SU-DHL-6 (cell line): Measurements from ENCODE around the gene MED8.

Experiments used
- H2AFZ ChIP-seq: fragments of 200-600 bp; sonication (generic); 2 replicates; pipeline ENCODE4 v1.6.1; 2014; ENCODE audit warnings: low read depth, mild to moderate bottlenecking, moderate library complexity, mixed read lengths, antibody characterized with exemption, low read length; ENCODE audit not compliant: severe bottlenecking
- H3F3A ChIP-seq: fragments of 200-600 bp; shearing (Covaris generic); 2 replicates; pipeline ENCODE4 v1.6.0; 2016; ENCODE audit warnings: antibody characterized with exemption, mild to moderate bottlenecking; ENCODE audit not compliant: insufficient read depth
- H3K27ac ChIP-seq: fragments of 200-600 bp; sonication (generic); 2 replicates; pipeline ENCODE4 v1.5.1; 2016; ENCODE audit warnings: low read depth, mild to moderate bottlenecking, low read length, moderate library complexity, mixed read lengths
- H3K27me3 ChIP-seq: fragments of 200-600 bp; sonication (generic), shearing (Covaris generic); 2 replicates; pipeline ENCODE4 v1.6.0; 2014; ENCODE audit warnings: mild to moderate bottlenecking, low read length
- H3K36me3 ChIP-seq: fragments of 200-600 bp; sonication (generic); 2 replicates; pipeline ENCODE4 v1.6.1; 2014; ENCODE audit warnings: mild to moderate bottlenecking, low read length, mixed read lengths
- H3K4me2 ChIP-seq: fragments of 300-600, 200-600 bp; shearing (Covaris generic), sonication (generic); 2 replicates; pipeline ENCODE4 v1.6.0; 2014; ENCODE audit warnings: low read length, low read depth, mild to moderate bottlenecking; ENCODE audit not compliant: poor library complexity, severe bottlenecking
- H3K4me3 ChIP-seq: fragments of 200-600 bp; sonication (generic); 2 replicates; pipeline ENCODE4 v1.5.1; 2014; ENCODE audit warnings: antibody characterized with exemption, low read length, mild to moderate bottlenecking, mixed read lengths; ENCODE audit not compliant: insufficient read depth, poor library complexity, severe bottlenecking
- H3K79me2 ChIP-seq: fragments of 200-600 bp; sonication (generic); 2 replicates; pipeline ENCODE4 v1.6.1; 2014; ENCODE audit warnings: mild to moderate bottlenecking, low read length, moderate library complexity; ENCODE audit not compliant: insufficient read depth
- H3K9ac ChIP-seq: fragments of 200-600 bp; sonication (generic); 2 replicates; pipeline ENCODE4 v1.7.0; 2014; ENCODE audit warnings: mild to moderate bottlenecking, low read length
- H3K9me2 ChIP-seq: fragments of 200-600 bp; sonication (generic); replicated peaks from 2 replicates; pipeline ENCODE4 v1.6.1; 2014; ENCODE audit warnings: low read length; ENCODE audit not compliant: insufficient read depth
- H3K9me3 ChIP-seq: fragments of 200-600 bp; sonication (generic); 2 replicates; pipeline ENCODE4 v1.6.1; 2014; ENCODE audit warnings: low read length, mixed read lengths; ENCODE audit not compliant: insufficient read depth
- H4K20me1 ChIP-seq: fragments of 200-600 bp; sonication (generic); 2 replicates; pipeline ENCODE4 v1.6.1; 2014; ENCODE audit warnings: low read depth, mild to moderate bottlenecking, antibody characterized with exemption, low read length, moderate library complexity, mixed read lengths
- EZH2phosphoT487 ChIP-seq: fragments of 200-600 bp; sonication (generic), shearing (Covaris generic); conservative IDR thresholded peaks from 2 replicates; pipeline ENCODE4 v1.6.1; 2018; ENCODE audit warnings: mild to moderate bottlenecking, antibody characterized with exemption, low read length, moderate library complexity, mixed read lengths
- TF ChIP-seq, protein P1 (sequence below): fragments of 200-600 bp; sonication (generic); IDR thresholded peaks from one replicate; pipeline ENCODE4 v1.5.1; 2017; ENCODE audit warnings: antibody characterized with exemption, mild to moderate bottlenecking, low read length, moderate library complexity; ENCODE audit not compliant: insufficient read depth, poor library complexity, severe bottlenecking

Gene MED8

DNA sequence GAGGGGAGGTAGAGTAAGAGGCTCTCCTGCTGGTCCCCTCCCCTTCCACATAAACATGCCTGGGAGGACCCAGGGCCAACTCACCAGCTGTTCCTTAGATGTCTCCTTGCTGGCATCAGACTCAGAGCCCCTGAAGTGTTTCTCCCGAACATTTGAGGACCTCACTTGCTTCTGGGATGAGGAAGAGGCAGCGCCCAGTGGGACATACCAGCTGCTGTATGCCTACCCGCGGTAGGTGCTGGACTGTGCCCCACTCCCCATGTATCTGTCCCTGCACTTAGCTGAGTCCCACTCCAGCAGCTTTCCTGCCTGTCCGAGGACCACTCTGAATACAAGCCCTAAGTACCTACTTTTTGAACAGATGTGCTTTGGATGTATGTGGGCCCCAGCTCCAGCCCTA is 51.6 kb downstream of the MED8 start:
- TF ChIP-seq, protein P1, sequence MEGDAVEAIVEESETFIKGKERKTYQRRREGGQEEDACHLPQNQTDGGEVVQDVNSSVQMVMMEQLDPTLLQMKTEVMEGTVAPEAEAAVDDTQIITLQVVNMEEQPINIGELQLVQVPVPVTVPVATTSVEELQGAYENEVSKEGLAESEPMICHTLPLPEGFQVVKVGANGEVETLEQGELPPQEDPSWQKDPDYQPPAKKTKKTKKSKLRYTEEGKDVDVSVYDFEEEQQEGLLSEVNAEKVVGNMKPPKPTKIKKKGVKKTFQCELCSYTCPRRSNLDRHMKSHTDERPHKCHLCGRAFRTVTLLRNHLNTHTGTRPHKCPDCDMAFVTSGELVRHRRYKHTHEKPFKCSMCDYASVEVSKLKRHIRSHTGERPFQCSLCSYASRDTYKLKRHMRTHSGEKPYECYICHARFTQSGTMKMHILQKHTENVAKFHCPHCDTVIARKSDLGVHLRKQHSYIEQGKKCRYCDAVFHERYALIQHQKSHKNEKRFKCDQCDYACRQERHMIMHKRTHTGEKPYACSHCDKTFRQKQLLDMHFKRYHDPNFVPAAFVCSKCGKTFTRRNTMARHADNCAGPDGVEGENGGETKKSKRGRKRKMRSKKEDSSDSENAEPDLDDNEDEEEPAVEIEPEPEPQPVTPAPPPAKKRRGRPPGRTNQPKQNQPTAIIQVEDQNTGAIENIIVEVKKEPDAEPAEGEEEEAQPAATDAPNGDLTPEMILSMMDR: no peak
- no peak for TF ChIP-seq EZH2phosphoT487
- H3K79me2 ChIP-seq: no peaks in the 10 kb centered on the region
- H3K4me3 ChIP-seq: no peak overlapping the region
- no peak overlapping the region for H3K27ac ChIP-seq
- H3K36me3 ChIP-seq: no peaks in the 10 kb centered on the region
- no peak overlapping the region for H3K4me2 ChIP-seq
- H3K9ac ChIP-seq: no peak overlapping the region
- no peaks in the 10 kb centered on the region for H3K27me3 ChIP-seq
- H4K20me1 ChIP-seq: no peaks in the 10 kb centered on the region
- no peaks in the 10 kb centered on the region for H3K9me2 ChIP-seq
- no peaks in the 10 kb centered on the region for H3K9me3 ChIP-seq
- H2AFZ ChIP-seq: no peak overlapping the region
- no peaks in the 10 kb centered on the region for H3F3A ChIP-seq

GRCh38 chr1:43337588-43337987 is 52.0 kb downstream of the MED8 start, which contains the start of gene MPL:
MPL (plus strand) TSS chr1:43337818; CDS start chr1:43337849, 31 bp downstream.
- Histone ChIP-seq H3K9ac (no peak within 1 kb of the TSS), H3F3A (no peaks in the 10 kb centered on the region), H3K4me3 (no peak within 1 kb of the TSS), H3K79me2 (no peaks in the 10 kb centered on the region), H3K9me3 (no peaks in the 10 kb centered on the region), H3K27ac (no peak within 1 kb of the TSS), H4K20me1 (no peaks in the 10 kb centered on the region), H3K9me2 (no peaks in the 10 kb centered on the region), H3K27me3 (no peaks in the 10 kb centered on the region), H2AFZ (no peak within 1 kb of the TSS), H3K36me3 (no peaks in the 10 kb centered on the region), H3K4me2 (no peak within 1 kb of the TSS)
- TF ChIP-seq EZH2phosphoT487: no peak
- TF ChIP-seq, protein P1: no peak

DNA sequence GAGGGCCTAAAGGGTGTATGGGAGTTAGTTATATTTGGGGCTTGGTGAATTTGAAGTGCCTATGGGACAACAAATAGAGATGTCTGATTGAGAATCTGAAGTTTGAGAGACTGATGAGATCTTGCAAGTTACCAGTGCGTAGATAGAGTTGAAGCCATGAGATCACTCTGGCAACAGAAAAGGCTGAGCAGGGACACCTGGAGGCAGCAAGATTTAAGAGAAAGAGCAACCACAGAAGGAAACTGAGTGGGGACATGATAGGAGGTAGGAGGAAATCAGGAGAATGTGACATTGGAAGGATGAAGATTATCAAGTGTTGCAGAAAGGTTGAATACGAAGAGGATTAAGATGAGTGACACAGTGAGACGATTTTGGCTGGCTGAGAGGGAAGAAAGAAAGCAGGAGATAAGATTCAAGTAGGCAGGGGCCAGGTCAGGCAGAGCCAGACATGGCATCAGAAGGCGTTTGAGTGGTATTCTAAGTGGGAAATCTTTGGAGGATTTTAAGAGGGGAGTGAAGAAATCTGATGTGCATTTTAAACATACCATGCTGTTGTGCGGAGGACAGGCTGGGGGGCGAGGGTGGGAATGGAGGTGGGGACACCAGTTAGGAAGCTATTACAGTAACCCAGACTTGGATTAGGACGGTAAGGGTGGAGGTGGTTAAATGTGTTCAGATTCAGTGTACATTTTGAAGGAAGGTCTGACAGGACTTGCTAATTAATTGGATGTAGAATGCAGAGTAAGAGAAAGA is 55.0 kb downstream of the MED8 start:
- H3F3A ChIP-seq: no peaks in the 10 kb centered on the region
- no peaks in the 10 kb centered on the region for H3K9me3 ChIP-seq
- no peak overlapping the region for H3K9ac ChIP-seq
- no peaks in the 10 kb centered on the region for H3K36me3 ChIP-seq
- no peak overlapping the region for H3K4me3 ChIP-seq
- no peak overlapping the region for H3K4me2 ChIP-seq
- H3K27me3 ChIP-seq: no peaks in the 10 kb centered on the region
- no peak overlapping the region for H2AFZ ChIP-seq
- H4K20me1 ChIP-seq: no peaks in the 10 kb centered on the region
- no peaks in the 10 kb centered on the region for H3K9me2 ChIP-seq
- no peak overlapping the region for H3K27ac ChIP-seq
- TF ChIP-seq EZH2phosphoT487: no peak
- TF ChIP-seq, protein P1: no peak
- H3K79me2 ChIP-seq: no peaks in the 10 kb centered on the region
